Fibroblast of the aortic adventitia (primary cell): ENCODE data around the gene YPEL3. TPM values are rescaled to one million over a fixed set of nuclear protein-coding genes. Genes with fewer than 3 reads are reported as not detected.

ENCODE experiments used
- DNase-seq: peaks from one replicate; pipeline ENCODE4 v3.0.0-alpha.2; 2010; ENCODE audit warnings: low read depth
- H3K4me3 ChIP-seq: 2 replicates; pipeline ENCODE4 v1.5.1; 2011; ENCODE audit warnings: low read depth, mild to moderate bottlenecking, control low read depth, low read length, moderate library complexity
- CTCF ChIP-seq: IDR thresholded peaks from 2 replicates; pipeline ENCODE4 v1.5.1; 2011; ENCODE audit warnings: mild to moderate bottlenecking, low read length, control low read depth, inconsistent platforms; ENCODE audit not compliant: insufficient read depth
- total RNA-seq: library from RNA; depleted of rRNA; stranded (reverse); fragments of >200 nt; gene quantifications from 2 replicates; pipeline ENCODE4 v1.2.3, GENCODE V29; 2012; ENCODE audit warnings: low replicate concordance

Gene YPEL3
- total RNA-seq, 1 donor = 19.8 TPM

GRCh38 chr16:30141750-30142149 lies 45.7 kb upstream of the YPEL3 start:
- no peak overlapping the region for H3K4me3 ChIP-seq
- no peak for TF ChIP-seq CTCF
- no peak for DNase-seq

- no peak for TF ChIP-seq CTCF
- H3K4me3 ChIP-seq = no peak overlapping the region
- no peak for DNase-seq
These were observed 43.8 kb upstream of the YPEL3 start for GRCh38 chr16:30139583-30140481.

- DNase-seq = no peak
- no peak for TF ChIP-seq CTCF
- no peak overlapping the region for H3K4me3 ChIP-seq
These were observed 41.9 kb upstream of the YPEL3 start for GRCh38 chr16:30137897-30138296.

GRCh38 chr16:30136971-30137605 lies 41.1 kb upstream of the YPEL3 start:
- no peak overlapping the region for H3K4me3 ChIP-seq
- no peak for DNase-seq
- no peak for TF ChIP-seq CTCF

GRCh38 chr16:30132591-30132990 lies 36.6 kb upstream of the YPEL3 start:
- no peak for TF ChIP-seq CTCF
- no peak for DNase-seq
- H3K4me3 ChIP-seq = no peak overlapping the region

GRCh38 chr16:30131869-30132475 lies 36.0 kb upstream of the YPEL3 start:
- no peak for TF ChIP-seq CTCF
- no peak overlapping the region for H3K4me3 ChIP-seq
- DNase-seq = peak; percentile 38
